Measurements from ENCODE around the gene EFHB. TPM values are rescaled to one million over a fixed set of nuclear protein-coding genes. Genes with fewer than 3 reads are reported as not detected.

The EFHB gene
- total and polyA plus RNA-seq, 8 donors, result 0.83 to 1.7 TPM; not detected in 6

DNA sequence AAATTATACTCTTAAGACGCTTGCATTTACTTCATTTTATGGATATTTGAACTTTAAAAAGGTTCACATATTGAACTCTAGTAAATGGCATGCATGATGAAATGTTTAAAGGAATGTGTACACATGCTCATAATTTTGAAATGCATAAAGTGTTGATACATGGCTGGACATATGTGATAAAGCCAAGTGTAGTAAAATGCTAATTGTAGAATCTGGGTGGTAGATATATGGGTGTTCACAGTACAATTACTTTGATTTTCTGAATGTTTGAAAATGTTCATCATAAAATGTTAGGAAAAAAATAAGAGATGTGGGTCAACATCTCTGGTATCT, 4.2 kb upstream of the EFHB start:
- TF ChIP-seq POLR2A (IDR thresholded peaks at IDR 0.05), result no peak
- TF ChIP-seq, protein P1, sequence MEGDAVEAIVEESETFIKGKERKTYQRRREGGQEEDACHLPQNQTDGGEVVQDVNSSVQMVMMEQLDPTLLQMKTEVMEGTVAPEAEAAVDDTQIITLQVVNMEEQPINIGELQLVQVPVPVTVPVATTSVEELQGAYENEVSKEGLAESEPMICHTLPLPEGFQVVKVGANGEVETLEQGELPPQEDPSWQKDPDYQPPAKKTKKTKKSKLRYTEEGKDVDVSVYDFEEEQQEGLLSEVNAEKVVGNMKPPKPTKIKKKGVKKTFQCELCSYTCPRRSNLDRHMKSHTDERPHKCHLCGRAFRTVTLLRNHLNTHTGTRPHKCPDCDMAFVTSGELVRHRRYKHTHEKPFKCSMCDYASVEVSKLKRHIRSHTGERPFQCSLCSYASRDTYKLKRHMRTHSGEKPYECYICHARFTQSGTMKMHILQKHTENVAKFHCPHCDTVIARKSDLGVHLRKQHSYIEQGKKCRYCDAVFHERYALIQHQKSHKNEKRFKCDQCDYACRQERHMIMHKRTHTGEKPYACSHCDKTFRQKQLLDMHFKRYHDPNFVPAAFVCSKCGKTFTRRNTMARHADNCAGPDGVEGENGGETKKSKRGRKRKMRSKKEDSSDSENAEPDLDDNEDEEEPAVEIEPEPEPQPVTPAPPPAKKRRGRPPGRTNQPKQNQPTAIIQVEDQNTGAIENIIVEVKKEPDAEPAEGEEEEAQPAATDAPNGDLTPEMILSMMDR (IDR thresholded peaks at IDR 0.05), result no peak
- TF ChIP-seq EP300 (IDR thresholded peaks at IDR 0.05), result no peak
- no peak for TF ChIP-seq POLR2AphosphoS5 (IDR thresholded peaks at IDR 0.05)
- WGBS, 5 donors, result 84 to 96% (median 92%) methylated on average over 1 of the region's 1 CpG

DNA sequence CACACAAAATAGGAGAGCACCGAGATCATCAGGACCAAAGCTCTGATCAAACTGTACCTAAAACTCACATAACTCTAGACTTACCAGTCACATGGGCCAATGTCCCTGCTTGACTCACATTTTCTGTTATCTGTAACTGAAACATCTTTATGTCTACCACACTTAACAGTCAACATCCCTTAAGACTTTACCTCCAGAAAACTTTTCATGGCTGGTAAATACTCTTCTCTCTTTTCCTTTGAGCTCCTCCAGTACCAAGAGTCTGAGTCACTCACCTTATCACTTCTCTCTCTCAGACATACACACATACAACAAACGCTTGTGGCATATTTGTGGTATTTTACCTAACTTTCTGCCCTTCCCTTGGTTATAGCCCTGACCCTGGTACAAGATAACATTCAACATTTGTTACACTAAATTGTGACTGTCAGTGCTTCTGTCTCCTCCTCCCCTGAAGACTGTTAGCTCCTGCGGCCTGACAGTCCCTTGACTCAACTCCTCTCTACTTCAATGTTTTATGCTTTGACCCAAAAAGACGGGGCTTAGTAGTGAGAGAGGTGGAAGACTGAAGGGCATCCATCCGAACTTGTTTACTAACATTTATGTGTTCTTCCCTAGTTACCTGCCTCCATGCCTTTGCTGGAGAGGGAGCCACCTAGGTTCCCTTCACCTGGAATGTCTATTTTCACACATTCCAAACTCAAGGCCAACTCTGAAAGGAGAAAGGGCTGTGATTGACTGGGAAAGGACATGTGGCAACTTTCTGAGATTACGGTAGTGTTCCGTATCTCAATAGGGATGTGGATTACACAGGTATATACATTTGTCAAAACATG, 3.7 kb upstream of the EFHB start:
- 51 to 74% (median 56%) methylated on average over 7 of the region's 7 CpGs for WGBS, 5 donors
- H3K4me3 ChIP-seq, result no peak overlapping the region
- H3K4me1 ChIP-seq, result no peaks in the 10 kb centered on the region
- peaks cover 0 to 6% (median 0%) of the 10 kb centered on the region in 3 donors for H3K27me3 ChIP-seq
- peak in 1 of 2 donors; percentile 12 for DNase-seq
- no peaks in the 10 kb centered on the region for H3K9me3 ChIP-seq
- intact Hi-C loops (cut with DNase I; ENCODE audit: low total_unique reads), result no loop called here
- no peak overlapping the region for H3K27ac ChIP-seq
- no peak for TF ChIP-seq POLR2AphosphoS5 (IDR thresholded peaks at IDR 0.05)
- no peak for TF ChIP-seq POLR2A (IDR thresholded peaks at IDR 0.05)
- no peak for TF ChIP-seq EP300 (IDR thresholded peaks at IDR 0.05)
- TF ChIP-seq, protein P1 (IDR thresholded peaks at IDR 0.05), result no peak
- no peaks in the 10 kb centered on the region for H3K36me3 ChIP-seq

More for the DNA sequence above, 4.2 kb upstream of the EFHB start:
- no peak overlapping the region for H3K4me3 ChIP-seq
- peaks cover 0 to 6% (median 0%) of the 10 kb centered on the region in 3 donors for H3K27me3 ChIP-seq
- intact Hi-C loops (cut with DNase I; ENCODE audit: low total_unique reads), result no loop called here
- H3K36me3 ChIP-seq, result no peaks in the 10 kb centered on the region
- H3K27ac ChIP-seq, result no peak overlapping the region
- H3K9me3 ChIP-seq, result no peaks in the 10 kb centered on the region
- DNase-seq, result no peak
- H3K4me1 ChIP-seq, result no peaks in the 10 kb centered on the region

DNA sequence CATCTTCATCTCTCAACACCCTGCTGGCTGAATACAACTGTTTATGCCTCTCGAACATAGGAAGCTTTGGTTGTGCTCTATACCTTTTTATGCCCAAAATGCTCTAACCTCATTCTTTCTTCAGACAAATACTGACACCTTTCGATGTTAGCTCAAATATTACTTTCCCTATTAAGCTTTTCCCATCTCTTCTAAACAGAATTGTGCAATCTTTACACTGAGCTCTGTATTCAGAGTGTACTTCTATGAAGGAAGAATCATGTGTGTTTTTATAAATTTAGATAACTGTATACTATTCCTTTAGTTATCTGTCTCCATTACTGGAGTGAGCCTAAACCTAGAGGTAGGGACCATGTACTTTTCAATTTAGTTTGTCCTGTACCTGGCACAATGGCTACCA, 1.6 kb downstream of the EFHB start:
- Histone ChIP-seq H3K36me3 (no peaks in the 10 kb centered on the region), H3K27me3 (peaks cover 0 to 6% (median 0%) of the 10 kb centered on the region in 3 donors), H3K4me1 (no peaks in the 10 kb centered on the region), H3K27ac (no peak overlapping the region), H3K9me3 (no peaks in the 10 kb centered on the region), H3K4me3 (no peak overlapping the region)
- DNase-seq, result no peak
- no peak for TF ChIP-seq POLR2AphosphoS5 (IDR thresholded peaks at IDR 0.05)
- no peak for TF ChIP-seq EP300 (IDR thresholded peaks at IDR 0.05)
- no peak for TF ChIP-seq POLR2A (IDR thresholded peaks at IDR 0.05)
- TF ChIP-seq, protein P1 (IDR thresholded peaks at IDR 0.05), result no peak
- intact Hi-C loops (cut with DNase I; ENCODE audit: low total_unique reads), result no loop called here
- 87 to 94% (median 93%) methylated on average over 2 of the region's 2 CpGs for WGBS, 5 donors

DNA sequence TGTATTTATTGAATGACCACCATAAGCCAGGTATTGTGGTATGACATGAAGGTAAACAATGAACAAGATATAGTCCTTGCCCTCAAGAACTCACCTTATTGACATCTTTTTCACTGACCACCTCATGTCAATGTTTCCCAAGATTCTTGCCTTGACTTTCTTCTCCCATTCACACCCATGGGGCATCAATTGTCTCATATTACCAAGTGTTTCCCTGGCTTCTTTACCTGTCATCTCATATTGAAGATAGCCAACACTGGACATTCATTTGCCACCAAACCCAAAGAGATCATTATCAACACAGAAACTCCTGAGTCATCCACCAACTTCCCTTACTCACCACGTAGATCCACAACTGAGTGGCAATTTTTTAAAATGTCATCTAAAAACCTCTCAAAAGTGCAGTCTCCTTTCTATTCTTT, 2.2 kb downstream of the EFHB start:
- H3K4me3 ChIP-seq, result no peak overlapping the region
- peaks cover 0 to 6% (median 0%) of the 10 kb centered on the region in 3 donors for H3K27me3 ChIP-seq
- no peak overlapping the region for H3K27ac ChIP-seq
- no peak for DNase-seq
- intact Hi-C loops (cut with DNase I; ENCODE audit: low total_unique reads), result no loop called here
- TF ChIP-seq POLR2A (IDR thresholded peaks at IDR 0.05), result no peak
- no peak for TF ChIP-seq EP300 (IDR thresholded peaks at IDR 0.05)
- no peak for TF ChIP-seq POLR2AphosphoS5 (IDR thresholded peaks at IDR 0.05)
- TF ChIP-seq, protein P1 (IDR thresholded peaks at IDR 0.05), result no peak
- no peaks in the 10 kb centered on the region for H3K36me3 ChIP-seq
- no peaks in the 10 kb centered on the region for H3K4me1 ChIP-seq
- H3K9me3 ChIP-seq, result no peaks in the 10 kb centered on the region
- 50 to 85% (median 69%) methylated on average over 1 of the region's 1 CpG for WGBS, 5 donors
